Activated CD8-positive, alpha-beta memory T cell treated with anti-CD3 and anti-CD28 coated beads, Interleukin-2, amount 50 U/mL, for 24 hours (primary cell): Measurements from ENCODE around the gene SPECC1.
"Not testable (repeated sequence)": the region's sequence is repeated elsewhere in the genome, so short reads cannot be mapped to it uniquely, and the experiment has no call there.

Experiments used
- DNase-seq: peaks from one replicate; pipeline ENCODE4 v3.0.0-alpha.2; 2020; ENCODE audit errors: extremely low read depth

SPECC1 gene

DNA sequence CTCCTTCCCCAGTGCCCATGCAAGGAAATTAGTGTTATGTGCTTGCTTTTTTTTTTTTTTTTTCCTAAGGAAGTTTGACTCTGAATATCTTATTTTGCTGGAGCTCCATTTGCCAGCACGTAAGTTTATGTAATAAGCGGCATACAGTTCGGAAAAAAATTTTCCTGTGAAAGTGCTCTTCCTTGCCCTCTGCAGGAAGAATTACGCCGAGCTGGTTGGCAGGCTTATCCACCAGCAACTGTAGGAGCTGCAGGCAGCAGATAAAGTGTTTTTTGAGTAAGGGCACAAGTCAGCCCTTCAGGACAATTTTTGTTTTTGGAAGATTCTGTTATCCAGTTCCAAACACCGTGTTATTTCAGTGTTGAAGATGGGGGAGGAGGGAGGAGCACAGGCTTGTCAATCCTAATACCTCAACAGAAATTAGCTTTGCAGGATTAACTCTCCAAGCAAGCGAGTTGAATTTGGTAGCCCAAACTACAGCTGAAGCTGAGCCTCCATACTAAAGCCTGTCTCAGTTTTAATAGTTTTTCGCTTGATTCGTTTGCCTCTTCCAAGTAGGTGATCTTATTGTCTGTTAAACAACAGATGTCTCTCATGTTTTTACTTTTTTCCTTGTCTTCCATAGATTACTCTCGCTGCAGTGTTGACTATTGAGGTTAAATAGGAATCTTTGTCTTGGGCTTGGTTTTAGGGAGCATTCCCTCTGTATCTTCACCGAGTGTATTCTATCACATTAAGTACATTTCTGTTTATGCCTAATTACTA lies 1.1 kb downstream of the SPECC1 start:
- DNase-seq, result no peak

GRCh38 chr17:20010936-20011335 lies 1.8 kb downstream of the SPECC1 start:
- DNase-seq, result no peak

- DNase-seq, result no peak
Measured at GRCh38 chr17:20012017-20012536, 2.9 kb downstream of the SPECC1 start.

DNA sequence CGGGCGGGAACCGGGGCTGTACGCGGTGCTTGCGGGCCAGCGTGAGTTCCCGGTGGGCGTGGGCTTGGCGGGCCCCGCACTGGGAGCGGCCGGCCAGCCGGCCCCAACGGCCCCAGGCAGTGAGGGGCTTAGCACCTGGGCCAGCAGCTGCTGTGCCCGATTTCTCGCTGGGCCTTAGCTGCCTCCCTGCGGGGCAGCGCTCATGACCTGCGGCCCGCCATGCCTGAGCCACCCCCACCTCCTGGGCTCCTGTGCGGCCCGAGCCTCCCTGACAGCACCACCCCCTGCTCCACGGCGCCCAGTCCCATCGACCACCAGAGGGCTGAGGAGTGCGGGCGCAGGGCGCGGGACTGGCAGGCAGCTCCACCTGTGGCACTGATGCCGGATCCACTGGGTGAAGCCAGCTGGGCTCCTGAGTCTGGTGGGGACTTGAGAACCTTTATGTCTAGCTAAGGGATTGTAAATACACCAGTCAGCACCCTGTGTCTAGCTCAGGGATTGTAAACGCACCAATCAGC lies 7.4 kb downstream of the SPECC1 start:
- not testable (repeated sequence) for DNase-seq

- DNase-seq, result no peak
Measured at GRCh38 chr17:20022701-20023100, 13.5 kb downstream of the SPECC1 start.

GRCh38 chr17:20026960-20027359 lies 17.8 kb downstream of the SPECC1 start:
- DNase-seq, result no peak

DNA sequence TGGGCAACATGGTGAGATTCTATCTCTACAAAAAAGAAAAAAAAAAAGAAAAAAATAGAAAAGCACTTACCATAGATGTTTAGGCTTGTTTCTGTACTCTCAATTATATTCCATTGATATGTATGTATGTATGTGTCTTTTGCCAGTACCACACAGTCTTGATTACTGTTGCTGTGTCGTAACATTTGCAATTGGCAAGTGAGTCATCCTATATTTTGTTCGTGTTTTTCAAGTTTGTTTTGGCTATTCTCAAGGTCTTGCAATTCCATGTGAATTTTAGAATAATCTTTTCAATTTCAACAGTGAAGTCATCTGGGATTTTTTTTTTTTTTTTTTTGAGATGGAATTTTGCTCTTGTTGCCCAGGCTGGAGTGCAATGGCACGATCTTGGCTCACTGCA lies 19.3 kb downstream of the SPECC1 start:
- no peak for DNase-seq

DNA sequence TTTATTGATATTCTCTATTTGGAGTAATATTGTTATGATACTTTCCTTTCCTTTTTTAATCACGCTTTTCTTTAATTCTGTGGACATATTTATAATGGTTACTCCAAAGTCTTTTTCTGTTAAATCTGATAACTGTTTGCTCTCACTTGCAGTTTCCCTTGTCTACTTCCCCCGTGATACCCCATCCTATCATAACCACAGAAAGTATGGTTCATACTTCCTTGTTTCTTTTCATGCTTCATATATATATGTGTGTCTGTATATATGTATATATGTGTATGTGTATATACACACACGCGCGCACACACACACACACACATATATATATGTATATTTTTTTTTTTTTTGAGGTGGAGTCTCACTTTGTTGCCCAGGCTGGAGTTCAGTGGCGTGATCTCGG lies 23.5 kb downstream of the SPECC1 start:
- no peak for DNase-seq

DNA sequence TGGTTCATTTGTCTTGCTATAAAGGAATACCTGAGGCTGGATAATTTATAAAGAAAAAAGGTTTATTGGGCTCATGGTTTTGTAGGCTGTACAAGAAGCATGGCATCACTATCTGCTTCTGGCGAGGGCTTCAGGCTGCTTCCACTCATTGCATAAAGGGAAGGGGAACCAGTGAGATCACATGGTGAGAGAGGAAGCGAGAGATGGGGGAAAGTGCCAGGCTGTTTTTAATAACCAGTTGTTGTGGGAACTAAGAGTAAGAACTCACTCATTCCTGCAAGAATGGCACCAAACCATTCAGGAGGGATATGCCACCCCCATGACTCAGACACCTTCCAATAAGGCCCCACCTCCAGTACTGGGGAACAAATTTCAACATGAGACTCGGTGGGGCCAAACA lies 24.3 kb downstream of the SPECC1 start:
- no peak for DNase-seq

DNA sequence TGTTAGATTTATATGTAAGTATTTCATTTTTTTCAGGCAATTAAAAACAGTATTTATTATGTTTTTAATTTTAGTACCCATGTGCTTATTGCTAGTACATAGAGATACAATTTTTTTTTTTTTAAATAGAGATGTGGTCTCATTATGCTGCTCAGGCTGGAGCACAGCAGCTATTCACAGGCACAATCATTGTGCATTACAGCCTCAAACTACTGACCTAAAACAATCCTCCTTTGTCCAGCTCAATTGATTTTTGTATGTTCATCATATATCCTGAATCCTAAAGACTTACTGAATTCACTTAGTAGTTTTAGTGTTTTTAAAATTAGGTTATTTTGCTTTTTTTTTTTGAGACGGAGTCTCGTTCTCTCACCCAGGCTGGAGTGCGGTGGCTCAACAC lies 26.3 kb downstream of the SPECC1 start:
- no peak for DNase-seq

- DNase-seq, result not testable (repeated sequence)
Measured at GRCh38 chr17:20037286-20037685, 28.1 kb downstream of the SPECC1 start.

GRCh38 chr17:20039037-20039436 lies 29.9 kb downstream of the SPECC1 start:
- no peak for DNase-seq

GRCh38 chr17:20040216-20040615 lies 31.1 kb downstream of the SPECC1 start:
- no peak for DNase-seq

DNA sequence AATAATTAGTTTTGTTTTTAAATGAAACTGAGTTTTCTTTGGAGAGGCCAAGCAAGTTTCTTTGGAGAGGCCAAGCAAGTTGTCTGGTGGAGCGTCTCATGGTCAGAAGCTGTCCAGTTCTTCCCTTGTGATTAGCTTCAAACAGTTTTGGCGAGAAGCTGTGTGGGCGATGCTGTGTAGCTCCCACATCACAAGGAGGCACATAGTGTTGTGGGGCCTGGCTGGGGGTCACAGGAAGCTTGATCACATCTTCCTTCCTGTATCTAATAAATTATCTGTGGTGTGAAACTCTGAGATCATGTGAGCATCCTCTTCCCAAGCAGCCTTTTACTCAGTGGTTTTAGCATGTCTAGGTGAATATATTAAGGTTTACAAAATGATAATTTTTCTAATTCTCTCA lies 33.9 kb downstream of the SPECC1 start:
- no peak for DNase-seq

GRCh38 chr17:20045476-20045875 lies 36.3 kb downstream of the SPECC1 start:
- no peak for DNase-seq

GRCh38 chr17:20046629-20047028 lies 37.5 kb downstream of the SPECC1 start:
- no peak for DNase-seq

DNA sequence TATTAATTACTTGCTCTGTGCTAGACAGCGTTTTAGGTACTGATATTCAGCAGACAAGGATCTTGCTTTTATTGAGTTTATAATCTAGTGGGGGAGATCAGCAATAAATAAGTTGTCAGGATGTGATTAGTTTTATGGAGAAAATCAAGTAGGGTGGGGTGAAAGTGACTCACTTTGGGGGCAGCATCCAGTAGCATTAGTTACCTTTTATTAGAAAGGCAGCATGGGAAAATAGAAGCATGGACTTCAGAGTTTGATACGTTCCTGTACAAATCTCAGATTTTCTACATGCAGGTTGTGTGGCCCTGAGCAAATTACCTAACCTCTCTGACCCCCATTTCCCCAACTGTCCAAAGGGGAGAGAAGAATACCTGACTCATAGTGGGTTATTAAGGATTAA lies 42.5 kb downstream of the SPECC1 start:
- no peak for DNase-seq

DNA sequence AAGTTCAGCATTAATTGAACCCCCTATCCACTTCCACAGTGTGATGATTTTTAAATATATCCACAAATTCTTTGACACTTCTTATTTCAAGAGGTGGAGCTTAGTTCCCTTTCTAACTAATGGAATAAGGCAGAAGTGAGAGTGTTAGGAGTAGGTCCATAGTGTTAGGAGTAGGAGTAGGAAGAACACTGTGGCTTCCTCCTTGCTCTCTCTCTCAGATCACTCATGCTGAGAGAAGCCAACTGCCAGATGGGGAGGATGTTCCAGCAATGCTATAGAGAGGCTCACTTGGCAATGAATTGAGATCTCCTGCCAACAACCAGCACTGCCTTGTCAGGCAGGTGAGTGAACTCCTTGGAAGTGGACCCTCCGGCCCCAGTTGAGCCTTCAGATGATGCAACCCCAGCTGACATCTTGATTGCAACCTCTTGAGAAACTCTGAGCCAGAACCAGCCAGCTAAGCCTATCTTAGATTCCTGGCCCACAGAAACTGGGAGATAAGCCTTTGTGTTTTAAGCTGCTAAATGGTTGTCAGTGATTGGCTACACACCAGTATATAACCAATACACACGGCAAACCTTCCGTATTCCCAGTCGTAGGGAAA lies 44.3 kb downstream of the SPECC1 start:
- DNase-seq, result no peak

DNA sequence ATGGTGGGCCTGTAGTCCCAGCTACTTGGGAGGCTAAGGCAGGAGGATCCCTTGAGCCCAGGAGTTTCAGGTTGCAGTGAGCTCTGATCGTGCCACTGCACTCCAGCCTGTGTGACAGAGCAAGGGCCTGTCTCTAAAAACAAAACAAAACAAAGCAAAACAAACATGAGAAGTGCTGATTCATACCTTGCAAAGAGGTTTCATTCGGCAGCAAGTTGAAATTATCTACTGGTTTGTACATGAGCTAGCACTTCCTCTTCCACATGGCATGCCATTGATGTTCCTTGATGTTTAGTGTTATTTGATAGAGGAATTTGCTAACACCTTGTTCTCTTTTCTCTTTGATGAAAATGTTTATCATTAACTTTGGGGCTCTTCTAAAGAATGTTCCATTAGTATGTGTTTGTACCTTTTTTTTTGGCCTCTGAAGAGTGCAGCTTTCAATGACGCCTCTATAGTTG lies 50.6 kb downstream of the SPECC1 start:
- no peak for DNase-seq

GRCh38 chr17:20063665-20064648 lies 54.8 kb downstream of the SPECC1 start:
- no peak for DNase-seq

DNA sequence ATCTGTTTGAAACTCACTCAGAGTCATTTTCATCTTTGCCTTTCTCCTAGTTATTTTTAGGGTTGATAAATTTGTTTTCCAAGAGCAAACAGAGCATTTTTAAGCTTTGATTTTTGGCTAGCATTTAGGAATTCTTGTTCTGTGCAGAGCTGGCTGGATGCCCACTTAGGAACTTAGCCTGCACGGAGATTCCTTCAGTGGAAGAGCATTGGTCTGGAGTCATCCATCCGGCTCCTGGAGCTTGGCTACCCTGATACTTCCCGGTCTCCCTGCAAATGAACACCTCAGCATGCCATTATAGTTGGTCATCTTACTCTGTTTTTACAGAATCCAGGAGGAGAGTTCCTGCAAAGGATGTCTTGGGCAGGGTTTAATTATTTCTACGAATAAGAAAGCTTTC lies 57.1 kb downstream of the SPECC1 start:
- DNase-seq, result no peak

- no peak for DNase-seq
Measured at GRCh38 chr17:20067711-20068110, 58.6 kb downstream of the SPECC1 start.
